Measurements from ENCODE around the gene TNNT3. TPM values are rescaled to one million over a fixed set of nuclear protein-coding genes. Genes with fewer than 3 reads are reported as not detected.

TNNT3 gene
- total RNA-seq, 3 donors from 2014 or later: not detected

- H3K4me3 Mint-ChIP-seq: no peak overlapping the region
- DNase-seq (no peak), ATAC-seq (no peak)
- no peaks in the 10 kb centered on the region for H3K36me3 Mint-ChIP-seq (ENCODE audit: insufficient read depth)
- no peaks in the 10 kb centered on the region for H3K4me1 Mint-ChIP-seq (ENCODE audit: low read depth)
- H3K9me3 Mint-ChIP-seq: no peaks in the 10 kb centered on the region
- no peaks in the 10 kb centered on the region for H3K27me3 Mint-ChIP-seq (ENCODE audit: low read depth)
Observed at GRCh38 chr11:1982873-1983600, 63.5 kb downstream of the TNNT3 start.

- Mint-ChIP-seq H3K27me3 (ENCODE audit: low read depth) (no peaks in the 10 kb centered on the region), H3K4me3 (no peak overlapping the region), H3K9me3 (no peaks in the 10 kb centered on the region), H3K4me1 (ENCODE audit: low read depth) (no peaks in the 10 kb centered on the region), H3K36me3 (ENCODE audit: insufficient read depth) (no peaks in the 10 kb centered on the region)
- DNase-seq: no peak
- no peak for ATAC-seq
Observed at GRCh38 chr11:1983601-1983961, 64.1 kb downstream of the TNNT3 start.

DNA sequence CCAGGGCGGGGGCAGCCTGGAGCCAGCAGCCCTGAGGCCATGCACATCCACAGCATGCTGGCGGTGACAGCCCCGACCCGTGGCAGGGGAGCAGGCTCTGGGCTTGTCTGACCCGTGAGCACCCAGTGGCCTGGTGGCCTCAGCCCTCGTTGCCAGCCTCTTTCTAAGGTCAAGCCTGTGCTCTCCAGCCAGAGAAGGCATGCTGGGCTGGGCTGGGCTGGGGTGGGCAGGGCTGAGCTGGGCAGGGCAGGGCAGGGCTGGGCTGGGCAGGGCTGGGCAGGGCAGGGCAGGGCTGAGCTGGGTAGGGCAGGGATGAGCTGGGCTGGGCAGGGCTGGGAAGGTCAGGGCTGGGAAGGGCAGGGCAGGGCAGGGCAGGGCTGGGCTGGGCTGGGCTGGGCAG, 67.5 kb downstream of the TNNT3 start:
- H3K36me3 Mint-ChIP-seq (ENCODE audit: insufficient read depth): no peaks in the 10 kb centered on the region
- H3K4me3 Mint-ChIP-seq: no peak overlapping the region
- no peaks in the 10 kb centered on the region for H3K4me1 Mint-ChIP-seq (ENCODE audit: low read depth)
- H3K9me3 Mint-ChIP-seq: no peaks in the 10 kb centered on the region
- DNase-seq (no peak), ATAC-seq (no peak)
- no peaks in the 10 kb centered on the region for H3K27me3 Mint-ChIP-seq (ENCODE audit: low read depth)

- Mint-ChIP-seq H3K27me3 (ENCODE audit: low read depth) (no peaks in the 10 kb centered on the region), H3K36me3 (ENCODE audit: insufficient read depth) (no peaks in the 10 kb centered on the region), H3K4me1 (ENCODE audit: low read depth) (no peaks in the 10 kb centered on the region), H3K4me3 (no peak overlapping the region), H3K9me3 (no peaks in the 10 kb centered on the region)
- ATAC-seq (no peak), DNase-seq (no peak)
Observed at GRCh38 chr11:1988174-1988573, 68.7 kb downstream of the TNNT3 start.

Other genes starting within 250 kb of the TNNT3 start
- gene KRTAP5-6, start 222.5 kb upstream of the TNNT3 start, total RNA-seq: not detected
- gene IFITM10, start 169.1 kb upstream of the TNNT3 start, total RNA-seq: under 1 TPM; 0.33 to 0.53 (median 0.33) TPM
- gene CTSD, start 155.8 kb upstream of the TNNT3 start, total RNA-seq: 100 to 1,000 TPM in 1 of 3 donors, 10 to 100 TPM in 2; 74.9 to 101 (median 83.7) TPM
- not detected for gene SYT8, start 84.7 kb upstream of the TNNT3 start, total RNA-seq
- not detected for gene TNNI2, start 80.7 kb upstream of the TNNT3 start, total RNA-seq
- 10 to 100 TPM; 34.6 to 71.7 (median 60.6) TPM for gene LSP1, start 66.6 kb upstream of the TNNT3 start, total RNA-seq
- gene PRR33, start 27.8 kb upstream of the TNNT3 start, total RNA-seq: under 1 TPM in 2 of 3 donors, not detected in 1; 0.08 to 0.20 TPM
- 100 to 1,000 TPM; 100 to 220 (median 201) TPM for gene MRPL23, start 27.6 kb downstream of the TNNT3 start, total RNA-seq
- gene H19, start 78.1 kb downstream of the TNNT3 start, total RNA-seq: 1 to 10 TPM in 1 of 3 donors, under 1 TPM in 2; 0.54 to 1.5 (median 0.79) TPM
- 10 to 100 TPM in 1 of 3 donors, 1 to 10 TPM in 2; 4.6 to 12.5 (median 5.7) TPM for gene IGF2, start 219.7 kb downstream of the TNNT3 start, total RNA-seq
- not detected for gene INS, start 241.5 kb downstream of the TNNT3 start, total RNA-seq